HepG2 (cell line): ENCODE data around the gene FLAD1. TPM values are rescaled to one million over a fixed set of nuclear protein-coding genes. Genes with fewer than 3 reads are reported as not detected.

Experiments used
- DDIT3 ChIP-seq: sonication (generic); formaldehyde crosslinking; IDR thresholded peaks from 2 replicates; pipeline ENCODE4 v1.4.0; 2020; ENCODE audit warnings: mild to moderate bottlenecking, missing genetic modification reagents
- ELF1 ChIP-seq: sonication (generic); formaldehyde crosslinking; IDR thresholded peaks from 2 replicates; pipeline ENCODE4 v1.4.0; 2020; ENCODE audit warnings: missing genetic modification reagents
- EP300 ChIP-seq, 3 experiments: sonication (generic) in 1 of 3; formaldehyde crosslinking in 1 of 3; IDR thresholded peaks; 2 replicates each; pipeline versions ENCODE4 v1.5.1 to v1.6.1; 2011 to 2020; ENCODE audit warnings: low read depth in 2 of 3, low read length in 2 of 3, borderline replicate concordance in 1 of 3, improper control_type of control experiment in 1 of 3, mild to moderate bottlenecking in 1 of 3, missing genetic modification reagents in 1 of 3, moderate library complexity in 1 of 3
- FOXA3 ChIP-seq: IDR thresholded peaks from 2 replicates; pipeline ENCODE4 v1.6.1; 2016; ENCODE audit warnings: missing genetic modification reagents, missing compliant biosample characterization
- FOXK1 ChIP-seq: sonication (generic); formaldehyde crosslinking; IDR thresholded peaks from 2 replicates; pipeline ENCODE4 v1.4.0; 2020; ENCODE audit warnings: low read depth, missing genetic modification reagents, borderline replicate concordance
- GABPA ChIP-seq, 2 experiments: IDR thresholded peaks; 2 replicates each; pipeline ENCODE4 v1.6.1; 2011 to 2016; ENCODE audit warnings: low read depth in 2 of 2, low read length in 1 of 2, missing biosample characterization in 1 of 2, missing genetic modification characterization in 1 of 2
- KAT2B ChIP-seq: fragments of 150-350 bp; IDR thresholded peaks from 2 replicates; pipeline ENCODE4 v1.6.1; 2014; ENCODE audit warnings: low read depth, low read length, borderline replicate concordance
- KDM3A ChIP-seq: IDR thresholded peaks from 2 replicates; pipeline ENCODE4 v1.6.1; 2018; ENCODE audit warnings: low read depth, missing compliant biosample characterization
- MAFG ChIP-seq: sonication (generic); formaldehyde crosslinking; IDR thresholded peaks from 2 replicates; pipeline ENCODE4 v1.5.1; 2020; ENCODE audit warnings: mild to moderate bottlenecking, missing genetic modification reagents
- MED8 ChIP-seq: sonication (generic); formaldehyde crosslinking; IDR thresholded peaks from 2 replicates; pipeline ENCODE4 v1.8.1; 2023; ENCODE audit warnings: mild to moderate bottlenecking, missing genetic modification reagents; ENCODE audit not compliant: insufficient replicate concordance
- PHF20 ChIP-seq: sonication (generic); formaldehyde crosslinking; IDR thresholded peaks from 2 replicates; pipeline ENCODE4 v1.5.0; 2020; ENCODE audit warnings: mild to moderate bottlenecking, missing genetic modification reagents
- RCOR2 ChIP-seq: IDR thresholded peaks from 2 replicates; pipeline ENCODE4 v1.6.1; 2016; ENCODE audit warnings: missing biosample characterization, missing genetic modification reagents
- RXRB ChIP-seq: IDR thresholded peaks from 2 replicates; pipeline ENCODE4 v1.6.1; 2016; ENCODE audit warnings: borderline replicate concordance, missing genetic modification reagents, missing compliant biosample characterization
- SALL1 ChIP-seq: sonication (generic); formaldehyde crosslinking; IDR thresholded peaks from 2 replicates; pipeline ENCODE4 v1.8.0; 2022; ENCODE audit warnings: mild to moderate bottlenecking, missing genetic modification reagents
- SMC3 ChIP-seq: IDR thresholded peaks from 2 replicates; pipeline ENCODE4 v1.6.1; 2011; ENCODE audit warnings: low read length, improper control_type of control experiment
- SOX13 ChIP-seq, 3 experiments: fragments of 450-650 bp in 1 of 3; sonication (generic) in 1 of 3; formaldehyde crosslinking in 1 of 3; IDR thresholded peaks in 2 of 3; conservative IDR thresholded peaks in 1 of 3; 2 replicates each; pipeline versions ENCODE4 v1.5.0 to v1.6.1; 2016 to 2020; ENCODE audit warnings: antibody characterized with exemption in 1 of 3, mild to moderate bottlenecking in 1 of 3, missing compliant biosample characterization in 1 of 3, missing genetic modification reagents in 1 of 3, moderate library complexity in 1 of 3
- TAF1 ChIP-seq: sonication (generic); formaldehyde crosslinking; IDR thresholded peaks from 2 replicates; pipeline ENCODE4 v1.4.0; 2020; ENCODE audit warnings: missing genetic modification reagents
- ZNF138 ChIP-seq: sonication (generic); formaldehyde crosslinking; IDR thresholded peaks from 2 replicates; pipeline ENCODE4 v1.5.0; 2020; ENCODE audit warnings: mild to moderate bottlenecking, low read depth, missing genetic modification reagents
- ZNF143 ChIP-seq: sonication (generic); formaldehyde crosslinking; IDR thresholded peaks from 2 replicates; pipeline ENCODE4 v1.4.0; 2020; ENCODE audit warnings: missing genetic modification reagents
- ZNF232 ChIP-seq: sonication (generic); formaldehyde crosslinking; IDR thresholded peaks from 2 replicates; pipeline ENCODE4 v1.4.0; 2020; ENCODE audit warnings: missing genetic modification reagents, borderline replicate concordance
- ZNF317 ChIP-seq: sonication (generic); formaldehyde crosslinking; IDR thresholded peaks from 2 replicates; pipeline ENCODE4 v1.5.0; 2020; ENCODE audit warnings: mild to moderate bottlenecking, missing genetic modification reagents
- polyA plus RNA-seq, 8 experiments: library from polyadenylated mRNA; depleted of rRNA in 3 of 8; stranded (reverse) in 7 of 8; unstranded in 1 of 8; fragments of >200 nt; fragmentation: Illumina TruSeq in 4 of 8; extraction: Trizol in 4 of 8; gene quantifications; 2 replicates each; pipeline versions ENCODE4 v1.2.1 to v1.2.3, GENCODE V29; 2011 to 2016; ENCODE audit warnings: low read depth in 4 of 8, missing spikeins in 1 of 8, mixed read lengths in 1 of 8; ENCODE audit not compliant: insufficient read depth in 1 of 8
- total RNA-seq, 5 experiments: library from RNA; depleted of rRNA; stranded (reverse); fragments of >200 nt; fragmentation: Illumina TruSeq; extraction: Trizol; gene quantifications; 2 replicates each; pipeline ENCODE4 v1.2.3, GENCODE V29; 2016; ENCODE audit warnings: low read depth in 1 of 5
- TF ChIP-seq, protein P1 (sequence below): sonication (generic); formaldehyde crosslinking; IDR thresholded peaks from 2 replicates; pipeline ENCODE4 v1.8.0; 2022; ENCODE audit warnings: mild to moderate bottlenecking, missing genetic modification reagents, moderate library complexity
- TF ChIP-seq, protein P2 (sequence below): sonication (generic); formaldehyde crosslinking; IDR thresholded peaks from 2 replicates; pipeline ENCODE4 v1.9.0; 2021; ENCODE audit warnings: missing genetic modification reagents, borderline replicate concordance

The FLAD1 gene
- total and polyA plus RNA-seq, 2 of the 13 experiments (the other 11 are each of a cell fraction or from before 2014, with no cell fraction given) = 25.9 to 32.8 TPM

DNA sequence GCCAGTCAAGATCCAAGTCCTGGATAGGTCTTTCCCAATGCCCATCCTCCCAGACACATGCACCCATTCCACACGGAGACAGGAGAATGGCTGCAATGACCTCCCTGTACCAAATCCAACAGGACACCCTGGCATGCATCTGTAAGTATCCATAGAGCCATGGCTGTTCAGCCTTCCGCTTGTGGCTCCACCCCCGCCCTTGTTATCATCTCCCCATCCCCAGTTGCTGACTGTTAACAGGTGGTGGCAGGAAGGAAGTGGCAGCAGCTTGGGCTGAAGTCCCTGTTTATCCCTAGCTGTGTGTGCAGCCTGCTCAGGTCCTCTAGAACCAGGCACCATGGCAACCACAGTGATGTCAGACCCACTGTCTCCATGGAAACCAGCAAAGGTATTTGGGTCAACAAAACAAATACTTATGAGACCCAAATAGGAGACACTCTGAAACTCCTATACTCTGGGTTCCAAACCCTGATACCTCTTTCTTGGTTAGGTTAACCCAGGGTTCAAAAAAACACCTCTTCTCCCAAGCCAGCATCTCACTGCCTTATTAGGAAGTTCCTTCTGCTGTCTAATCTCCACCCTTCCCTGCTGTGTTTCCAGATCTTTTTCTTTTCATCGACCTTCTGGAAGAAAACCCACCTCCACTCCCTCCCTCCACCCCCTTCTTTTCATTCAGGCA is 28.0 kb upstream of the FLAD1 start (continued):
- TF ChIP-seq GABPA (IDR thresholded peaks at IDR 0.05; ENCODE audit: low read depth, low read length) (no peak), GABPA (CRISPR knock-in tag; IDR thresholded peaks at IDR 0.05; ENCODE audit: low read depth) (peak; percentile 78), ZNF143 (CRISPR knock-in tag) (no peak), EP300 (IDR thresholded peaks at IDR 0.05; ENCODE audit: low read depth in 2 of 2, low read length in 2 of 2) (no peak), EP300 (CRISPR knock-in tag; IDR thresholded peaks at IDR 0.05; ENCODE audit: borderline replicate concordance) (no peak), SOX13 (IDR thresholded peaks at IDR 0.05) (no peak), SOX13 (CRISPR knock-in tag; conservative IDR thresholded peaks at IDR 0.05 in 1 of 2, IDR thresholded peaks at IDR 0.05 in 1 of 2) (0 out of 4 replicates have a peak, but pooled peaks of 1 of the 2 experiments have one; percentile 34), SALL1 (CRISPR knock-in tag) (peak; percentile 54; the same call in 1 of the 2 replicates), KAT2B (no peak), FOXA3 (peak; percentile 43; the same call in 1 of the 2 replicates), RXRB (CRISPR knock-in tag) (0 out of 2 replicates have a peak, but pooled peaks have one; percentile 12), ZNF138 (CRISPR knock-in tag) (no peak), ZNF232 (CRISPR knock-in tag) (no peak), ELF1 (CRISPR knock-in tag) (peak; percentile 58), ZNF317 (CRISPR knock-in tag) (no peak), SMC3 (no peak), MED8 (CRISPR knock-in tag) (no peak), FOXK1 (CRISPR knock-in tag) (0 out of 2 replicates have a peak, but pooled peaks have one; percentile 19), MAFG (CRISPR knock-in tag) (no peak), RCOR2 (CRISPR knock-in tag) (peak; percentile 18; the same call in 1 of the 2 replicates), DDIT3 (CRISPR knock-in tag) (no peak), KDM3A (CRISPR knock-in tag) (no peak), TAF1 (no peak), PHF20 (no peak)
- TF ChIP-seq, protein P1, sequence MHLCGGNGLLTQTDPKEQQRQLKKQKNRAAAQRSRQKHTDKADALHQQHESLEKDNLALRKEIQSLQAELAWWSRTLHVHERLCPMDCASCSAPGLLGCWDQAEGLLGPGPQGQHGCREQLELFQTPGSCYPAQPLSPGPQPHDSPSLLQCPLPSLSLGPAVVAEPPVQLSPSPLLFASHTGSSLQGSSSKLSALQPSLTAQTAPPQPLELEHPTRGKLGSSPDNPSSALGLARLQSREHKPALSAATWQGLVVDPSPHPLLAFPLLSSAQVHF (CRISPR knock-in tag) = no peak
- TF ChIP-seq, protein P2, sequence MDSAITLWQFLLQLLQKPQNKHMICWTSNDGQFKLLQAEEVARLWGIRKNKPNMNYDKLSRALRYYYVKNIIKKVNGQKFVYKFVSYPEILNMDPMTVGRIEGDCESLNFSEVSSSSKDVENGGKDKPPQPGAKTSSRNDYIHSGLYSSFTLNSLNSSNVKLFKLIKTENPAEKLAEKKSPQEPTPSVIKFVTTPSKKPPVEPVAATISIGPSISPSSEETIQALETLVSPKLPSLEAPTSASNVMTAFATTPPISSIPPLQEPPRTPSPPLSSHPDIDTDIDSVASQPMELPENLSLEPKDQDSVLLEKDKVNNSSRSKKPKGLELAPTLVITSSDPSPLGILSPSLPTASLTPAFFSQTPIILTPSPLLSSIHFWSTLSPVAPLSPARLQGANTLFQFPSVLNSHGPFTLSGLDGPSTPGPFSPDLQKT (CRISPR knock-in tag) = no peak
